HL-60 (cell line): ENCODE data around the gene GTPBP3.

Source experiments
- CTCF ChIP-seq: IDR thresholded peaks from one replicate; pipeline ENCODE4 v1.5.1; 2011; ENCODE audit warnings: low read length, control low read depth, inconsistent platforms; ENCODE audit not compliant: insufficient read depth
- POLR2AphosphoS5 ChIP-seq: IDR thresholded peaks from 2 replicates; pipeline ENCODE4 v1.6.1; 2012; ENCODE audit warnings: low read depth
- REST ChIP-seq: IDR thresholded peaks from 2 replicates; pipeline ENCODE4 v1.6.1; 2012; ENCODE audit warnings: low read depth; ENCODE audit not compliant: insufficient replicate concordance

GRCh38 chr19:17359905-17360800 is 22.8 kb downstream of the GTPBP3 start:
- TF ChIP-seq CTCF: no peak
- TF ChIP-seq REST: no peak
- TF ChIP-seq POLR2AphosphoS5: no peak
